Superior temporal gyrus (tissue), 1 donor: ENCODE data around the gene EYS.

Source experiments
- DNase-seq: peaks from one replicate; pipeline ENCODE4 v3.0.0-alpha.2; 2016; ENCODE audit errors: extremely low spot score

EYS gene

GRCh38 chr6:64143101-64143500 is 1563.9 kb downstream of the EYS start:
- DNase-seq = no peak

DNA sequence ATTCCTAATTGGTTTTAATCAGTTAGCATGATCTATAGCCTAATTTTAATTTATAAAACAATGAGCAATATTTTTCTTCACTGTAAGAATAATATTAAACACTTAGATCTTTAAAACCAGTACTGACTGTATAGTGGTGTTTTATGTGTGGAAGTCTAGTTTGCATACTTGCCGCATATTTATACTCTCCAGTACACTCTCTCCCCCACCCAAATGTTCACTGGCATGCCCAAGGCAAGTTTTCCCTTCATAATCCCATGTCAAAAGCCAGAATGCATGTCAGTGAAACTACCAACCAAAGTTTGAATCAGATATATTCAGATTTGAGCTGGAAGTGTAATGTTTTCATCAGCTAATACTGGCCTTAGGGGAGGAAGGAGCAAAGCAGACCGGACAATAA is 1565.3 kb downstream of the EYS start:
- no peak for DNase-seq

- DNase-seq = no peak
Observed at GRCh38 chr6:64128301-64129024, 1578.6 kb downstream of the EYS start.

GRCh38 chr6:64123761-64124633 is 1583.0 kb downstream of the EYS start:
- DNase-seq = no peak

DNA sequence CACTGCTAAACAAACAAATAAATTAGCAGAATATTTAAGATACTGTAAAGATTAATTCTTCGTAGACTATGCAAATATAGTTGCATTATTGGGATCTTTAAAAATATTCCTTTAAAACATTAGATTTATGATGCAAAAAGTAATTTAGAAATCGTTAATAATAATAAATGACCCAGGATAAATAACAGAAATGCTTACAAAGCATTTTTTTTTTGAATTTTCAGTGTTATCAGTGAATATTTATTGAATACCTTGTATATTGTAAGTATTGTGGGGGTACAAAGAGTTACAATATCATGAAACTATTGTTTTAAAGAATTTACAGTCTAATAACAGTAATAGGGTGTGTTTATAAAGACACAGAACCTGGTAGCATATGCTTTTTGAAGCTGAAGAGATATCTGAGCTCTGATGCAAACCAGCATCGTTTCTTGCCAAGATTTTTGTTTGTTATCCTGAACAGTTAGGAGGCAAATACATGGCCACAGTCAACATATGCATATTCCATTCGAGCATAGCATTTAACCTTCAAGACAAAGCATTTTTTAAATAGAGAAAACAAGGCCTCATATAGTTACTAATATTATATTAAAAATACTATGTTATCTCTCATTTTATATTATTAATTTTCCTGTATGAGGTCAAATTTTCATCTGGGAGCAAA is 1584.2 kb downstream of the EYS start:
- no peak for DNase-seq

DNA sequence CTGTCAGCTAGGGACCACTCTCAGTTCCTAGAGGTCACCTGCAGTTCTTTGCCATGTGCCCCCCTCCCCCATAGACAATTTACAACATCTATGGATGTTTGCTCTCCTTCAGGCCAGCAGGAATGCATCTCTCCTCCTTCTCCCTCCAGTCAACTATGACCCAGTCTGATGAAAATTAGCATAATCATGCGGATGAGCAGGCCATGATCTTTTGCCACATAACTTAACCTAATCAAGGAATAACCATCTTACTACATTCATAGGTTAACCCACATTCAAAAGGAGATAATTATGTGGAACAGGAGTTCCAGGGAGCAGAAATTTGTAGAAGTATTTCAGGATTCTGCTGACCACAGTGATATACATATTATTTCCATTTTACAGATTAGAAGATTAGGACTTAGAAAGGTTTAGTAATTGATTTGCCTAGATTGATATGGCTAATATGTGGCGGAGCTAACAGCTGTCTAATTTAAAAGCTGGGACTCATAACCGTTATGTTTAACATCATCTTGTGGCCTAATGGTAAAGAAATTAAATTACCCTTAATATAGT is 1585.9 kb downstream of the EYS start:
- no peak for DNase-seq

DNA sequence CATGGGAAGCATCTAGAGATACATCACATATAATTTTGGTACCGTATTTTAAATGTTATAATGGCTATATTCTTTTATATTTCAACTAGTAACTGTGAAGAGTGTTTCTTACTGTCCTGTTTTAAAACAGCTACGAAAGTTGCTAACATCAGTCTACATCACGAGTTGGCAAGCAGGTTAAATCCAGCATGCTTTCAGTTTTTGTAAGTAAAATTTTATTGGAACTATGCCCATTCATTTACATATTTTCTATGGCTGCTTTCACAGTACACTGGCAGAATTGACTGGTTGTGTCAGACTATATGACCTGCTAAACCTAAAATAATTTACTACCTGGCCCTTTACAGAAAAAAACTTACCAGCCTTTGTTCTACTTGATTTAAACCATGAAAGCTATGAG is 1593.3 kb downstream of the EYS start:
- DNase-seq = no peak

- DNase-seq = no peak
Observed at GRCh38 chr6:64104051-64104450, 1603.0 kb downstream of the EYS start.

DNA sequence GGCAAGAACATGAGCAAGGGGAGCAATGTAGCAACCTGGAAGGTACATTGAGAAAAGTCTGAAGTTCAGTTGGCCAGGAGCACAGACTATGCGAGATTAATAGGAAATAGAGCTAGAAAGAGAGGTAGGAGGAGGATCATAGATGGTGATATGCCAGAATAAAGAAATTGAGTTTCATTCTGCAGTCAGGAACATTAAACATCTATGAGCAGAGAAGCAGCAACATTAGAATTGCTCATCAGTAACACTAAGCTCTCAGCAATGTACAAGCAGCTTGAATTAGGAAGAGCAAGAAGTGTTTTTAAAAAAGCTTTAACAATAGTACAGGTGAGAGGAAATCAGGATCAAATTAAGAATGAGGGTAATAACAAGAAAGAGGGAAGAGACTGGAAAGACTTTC is 1603.5 kb downstream of the EYS start:
- no peak for DNase-seq

DNA sequence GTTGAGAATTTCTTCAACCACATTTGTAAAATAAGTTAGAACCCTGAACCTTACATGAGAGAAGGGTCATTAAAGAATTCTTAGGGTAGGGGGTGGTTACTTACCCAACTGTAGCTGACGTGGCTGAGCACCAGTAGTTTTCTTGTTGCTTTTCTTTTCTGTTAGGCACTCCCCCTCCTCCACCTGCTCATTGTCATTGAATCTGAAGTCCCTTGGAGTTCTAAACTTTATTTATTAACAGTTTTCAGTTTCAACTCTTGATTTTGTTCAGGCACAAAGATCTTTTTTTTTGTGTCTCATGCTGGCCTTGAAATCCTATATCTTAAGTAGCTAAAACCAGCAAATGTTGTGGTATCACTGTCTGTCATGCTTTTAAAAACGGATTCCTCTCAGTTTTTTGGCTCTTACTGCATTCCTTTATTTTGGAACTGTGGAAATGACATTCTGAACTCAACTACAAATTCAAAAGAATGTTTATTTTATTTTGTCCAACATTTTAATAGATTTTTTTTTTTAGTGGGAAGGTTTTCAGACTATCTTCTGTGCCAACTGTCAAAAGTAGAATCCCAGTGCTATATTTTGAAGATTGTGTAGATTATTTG is 1606.2 kb downstream of the EYS start:
- no peak for DNase-seq

DNA sequence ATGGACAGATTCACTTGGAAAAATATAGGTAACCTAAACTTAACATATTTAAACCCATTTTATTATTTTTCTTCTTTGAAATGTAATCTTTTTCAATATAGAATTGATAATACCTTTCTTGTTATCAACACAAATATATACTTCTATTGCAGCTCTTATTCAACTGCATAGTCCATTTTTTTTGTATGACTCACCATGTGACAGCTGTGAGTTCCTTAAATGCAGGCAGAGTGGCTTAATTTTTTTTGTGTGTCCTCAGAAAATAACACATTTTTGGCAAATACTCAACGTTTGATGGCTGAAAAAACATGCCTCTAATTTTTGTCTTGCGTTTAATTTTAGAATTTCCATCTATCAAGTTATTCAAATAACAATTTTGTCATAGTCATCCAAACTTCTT is 1616.7 kb downstream of the EYS start:
- DNase-seq = no peak

GRCh38 chr6:64085126-64085525 is 1621.9 kb downstream of the EYS start:
- no peak for DNase-seq

DNA sequence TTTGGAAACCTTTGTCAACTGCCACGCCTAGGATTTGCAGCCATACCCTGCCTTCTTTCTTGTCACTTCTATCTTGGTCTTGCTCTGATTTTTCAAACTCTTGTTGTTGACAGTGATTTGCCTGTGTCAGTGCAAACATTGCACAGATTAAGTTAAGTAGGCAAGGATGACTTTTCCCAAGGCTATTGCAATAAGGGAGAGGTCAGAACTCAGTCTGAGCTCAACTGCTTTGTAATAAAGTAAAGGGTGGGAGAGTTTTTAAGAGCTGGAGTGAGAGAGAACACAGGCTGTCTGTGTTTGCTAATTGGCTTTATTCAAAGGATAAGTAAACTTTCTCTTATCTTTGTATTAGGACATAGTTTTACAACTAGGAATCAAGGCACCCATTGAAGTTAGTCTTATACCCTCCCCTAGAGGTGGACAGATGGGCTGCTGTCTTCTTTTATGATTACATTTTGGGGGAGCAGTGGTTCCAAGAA is 1622.8 kb downstream of the EYS start:
- DNase-seq = no peak

DNA sequence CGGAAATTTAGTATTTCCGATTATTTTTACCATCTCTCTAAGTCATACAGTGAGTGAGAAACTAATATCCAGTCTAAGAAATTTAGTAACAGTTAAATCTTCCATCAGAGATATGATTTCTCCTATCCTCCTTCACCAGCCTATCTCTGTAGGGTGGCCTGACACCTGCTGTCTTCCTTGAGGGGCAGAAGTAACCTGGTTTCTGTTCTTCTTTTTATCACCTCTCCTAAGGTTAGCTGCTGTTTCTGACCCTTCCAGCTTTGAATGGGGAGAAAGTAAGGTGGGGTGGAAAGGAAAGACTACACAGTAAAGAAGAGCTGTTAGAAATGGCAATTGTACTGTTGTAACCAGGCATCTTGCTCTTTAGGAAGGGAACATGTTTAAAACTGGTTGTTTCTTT is 1623.8 kb downstream of the EYS start:
- no peak for DNase-seq

DNA sequence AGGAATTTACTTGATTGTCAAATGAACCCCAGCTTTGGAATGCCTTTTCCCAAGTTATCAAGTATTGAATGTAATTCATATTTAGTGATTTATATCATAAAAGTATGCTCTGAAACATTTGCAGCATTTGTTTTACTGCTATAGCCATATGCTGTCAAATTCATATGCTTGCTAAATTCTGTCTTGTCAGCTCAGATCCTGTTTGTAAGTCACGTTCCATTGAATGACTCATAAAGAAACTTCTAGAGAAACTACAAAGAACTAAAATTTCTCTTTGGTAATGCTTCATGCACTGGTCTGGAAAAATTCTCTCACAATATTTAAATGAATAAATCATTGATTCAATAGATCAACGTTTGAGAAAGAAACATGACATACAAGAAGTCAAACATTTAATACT is 1625.6 kb downstream of the EYS start:
- DNase-seq = no peak

DNA sequence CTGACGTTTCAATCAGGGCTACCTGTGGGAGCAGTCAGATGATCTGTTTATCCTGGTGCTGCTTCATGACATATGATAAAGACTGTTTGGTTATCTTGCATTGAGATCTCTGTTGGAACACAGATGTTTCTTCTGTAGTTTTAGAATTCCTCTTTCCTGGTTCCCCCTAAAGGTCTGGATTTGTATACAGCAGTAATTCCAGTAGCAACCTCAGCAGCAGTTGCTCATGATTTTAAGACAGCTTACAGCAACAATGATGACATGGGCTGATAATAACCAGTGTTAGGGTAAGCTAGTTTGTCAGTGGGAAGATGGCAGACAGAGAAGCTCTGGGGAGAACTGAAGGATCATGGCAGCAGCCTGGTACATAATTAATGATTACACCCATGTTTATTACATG is 1632.0 kb downstream of the EYS start:
- no peak for DNase-seq

- no peak for DNase-seq
Observed at GRCh38 chr6:64072686-64073085, 1634.3 kb downstream of the EYS start.

DNA sequence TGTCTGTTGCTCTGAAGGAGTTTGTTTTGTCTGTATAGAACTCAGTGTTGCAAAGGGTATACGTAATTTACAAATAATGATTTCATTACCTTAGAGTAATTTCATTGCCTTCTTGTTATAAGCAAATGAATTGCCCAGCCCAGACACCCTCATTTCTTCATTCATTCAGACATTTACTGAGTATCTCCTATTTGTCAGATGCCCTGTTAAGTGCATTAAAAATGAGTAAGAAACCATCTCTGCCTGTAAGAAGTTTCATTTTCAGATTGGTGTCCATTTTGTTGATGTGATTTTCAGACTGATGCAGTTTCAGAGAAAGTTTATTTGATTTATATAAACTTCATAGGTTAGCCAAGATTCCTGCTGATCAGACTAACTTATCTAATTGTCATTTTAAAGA is 1642.1 kb downstream of the EYS start:
- no peak for DNase-seq

DNA sequence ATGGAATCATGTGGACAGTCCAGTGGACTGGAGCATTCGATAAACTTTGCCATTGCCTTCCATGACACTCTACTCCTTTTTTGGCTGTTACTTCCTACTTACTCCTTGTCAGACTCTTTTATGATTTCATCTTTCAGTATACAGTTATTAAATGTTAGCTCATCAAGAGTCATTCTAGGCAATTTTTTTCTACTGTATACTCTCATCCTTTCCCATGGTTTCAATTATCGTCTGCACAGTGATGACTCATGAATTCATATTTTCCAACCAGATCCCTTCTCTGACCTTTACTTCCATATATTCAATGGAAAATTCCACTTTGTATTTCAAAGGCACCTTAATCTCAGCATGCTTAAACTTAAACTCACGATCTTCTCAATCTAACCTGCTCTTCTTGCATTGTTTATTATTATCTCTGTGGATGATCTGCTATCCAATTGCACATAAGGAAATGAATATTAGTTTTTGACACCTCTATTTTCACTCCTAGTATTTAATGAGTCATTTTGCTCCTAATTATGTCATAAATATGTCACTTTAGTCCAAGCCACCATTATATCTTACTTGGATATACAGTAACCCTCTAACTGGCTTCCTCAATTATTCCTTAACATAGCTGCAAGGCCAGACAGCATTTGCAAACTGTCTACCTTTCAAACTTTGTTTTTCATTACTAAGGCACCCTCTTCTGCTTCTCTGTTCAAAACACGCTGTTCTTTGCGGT is 1643.9 kb downstream of the EYS start:
- DNase-seq = no peak

GRCh38 chr6:64054861-64055260 is 1652.2 kb downstream of the EYS start:
- no peak for DNase-seq

- DNase-seq = no peak
Observed at GRCh38 chr6:64050590-64050989, 1656.4 kb downstream of the EYS start.
